NCI-H1417 treated with DMSO at 0.1 percent for 48 hours (cell line): ENCODE data around the gene PNO1.
"Not testable (repeated sequence)": the region's sequence is repeated elsewhere in the genome, so short reads cannot be mapped to it uniquely, and the experiment has no call there.

Source experiments
- DNase-seq: peaks from one replicate; lab custom pipeline; 2025; lab: John Stamatoyannopoulos, UW

The PNO1 gene

GRCh38 chr2:68157002-68157401 is 686 bp upstream of the PNO1 start:
- no peak for DNase-seq

- no peak for DNase-seq
These were observed 403 bp downstream of the PNO1 start for GRCh38 chr2:68158134-68158447.

- DNase-seq: no peak
These were observed 6.0 kb downstream of the PNO1 start for GRCh38 chr2:68163641-68164040.

DNA sequence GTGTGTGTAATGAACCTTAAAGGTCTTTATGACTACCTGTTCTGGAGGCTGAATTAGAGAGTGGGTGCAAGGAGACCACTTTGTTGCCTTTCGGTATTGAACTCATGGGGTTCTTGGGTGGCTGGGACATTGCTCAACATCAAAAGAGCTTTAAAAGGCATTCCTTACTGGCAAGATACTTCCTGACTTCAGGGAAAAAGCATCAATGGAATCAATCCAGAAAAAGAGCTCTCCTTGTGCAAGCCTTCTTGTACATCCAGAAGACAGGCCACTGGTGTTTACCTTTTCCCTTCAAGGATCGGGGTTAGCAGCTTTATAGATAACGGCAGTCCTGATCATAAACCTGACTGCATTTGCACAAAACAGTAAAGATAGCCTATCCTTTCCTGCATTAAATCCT is 9.5 kb downstream of the PNO1 start:
- no peak for DNase-seq

GRCh38 chr2:68169308-68169707 is 11.6 kb downstream of the PNO1 start:
- DNase-seq: no peak

- DNase-seq: no peak
These were observed 13.5 kb downstream of the PNO1 start for GRCh38 chr2:68171146-68171545.

- no peak for DNase-seq
These were observed 14.0 kb downstream of the PNO1 start for GRCh38 chr2:68171684-68172083.

GRCh38 chr2:68172521-68172920 is 14.8 kb downstream of the PNO1 start:
- DNase-seq: no peak

DNA sequence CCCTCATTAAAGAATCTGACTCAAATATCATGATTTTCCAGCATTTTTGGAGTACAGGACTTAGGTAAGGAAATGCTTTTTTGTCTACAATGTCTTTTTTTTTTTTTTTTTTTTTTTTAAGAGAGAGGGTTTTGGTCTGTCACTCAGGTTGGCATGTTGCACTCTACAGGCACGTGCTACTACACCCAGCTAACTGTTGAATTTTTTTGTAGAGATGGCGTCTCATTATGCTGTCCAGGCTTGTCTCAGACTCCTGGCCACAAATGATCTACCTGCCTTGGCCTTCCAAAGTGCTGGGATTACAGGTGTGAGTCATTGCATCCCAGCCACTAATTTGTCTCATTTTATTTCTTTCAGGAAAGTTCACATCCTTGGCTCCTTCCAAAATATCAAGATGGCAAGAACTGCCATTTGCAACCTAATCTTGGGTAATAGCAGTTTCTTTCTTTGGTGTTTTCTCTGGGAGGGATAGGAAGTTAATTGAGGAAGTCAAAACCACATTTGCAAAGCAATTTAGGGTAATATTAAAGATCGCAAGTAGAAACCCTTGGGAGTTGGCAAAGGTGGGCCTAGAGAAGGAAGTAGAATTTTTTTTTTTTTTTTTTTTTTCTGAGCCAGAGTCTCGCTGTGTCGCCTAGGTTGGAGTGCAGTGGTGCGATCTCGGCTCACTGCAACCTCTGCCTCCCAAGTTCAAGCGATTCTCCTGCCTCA is 15.5 kb downstream of the PNO1 start:
- DNase-seq: no peak

GRCh38 chr2:68175210-68175609 is 17.5 kb downstream of the PNO1 start:
- DNase-seq: not testable (repeated sequence)

DNA sequence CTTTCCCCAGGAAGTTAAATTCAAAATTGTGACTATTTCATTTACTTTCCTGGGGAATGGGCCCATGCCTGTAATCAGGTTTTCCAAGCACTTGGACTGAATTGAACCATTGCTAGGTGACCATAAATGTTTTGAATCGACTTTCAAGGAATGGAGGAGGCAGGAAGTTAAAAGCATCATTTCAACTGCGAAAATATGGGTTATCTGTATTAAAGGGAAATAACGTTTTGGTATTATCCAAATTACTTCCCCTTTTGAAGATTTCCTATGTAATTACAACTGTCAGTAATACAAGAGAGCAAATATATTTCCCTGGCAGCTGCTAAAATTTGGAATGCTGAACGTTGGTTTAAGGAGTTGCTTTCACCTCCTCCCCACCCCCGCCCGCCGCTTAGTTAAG is 19.0 kb downstream of the PNO1 start:
- no peak for DNase-seq

DNA sequence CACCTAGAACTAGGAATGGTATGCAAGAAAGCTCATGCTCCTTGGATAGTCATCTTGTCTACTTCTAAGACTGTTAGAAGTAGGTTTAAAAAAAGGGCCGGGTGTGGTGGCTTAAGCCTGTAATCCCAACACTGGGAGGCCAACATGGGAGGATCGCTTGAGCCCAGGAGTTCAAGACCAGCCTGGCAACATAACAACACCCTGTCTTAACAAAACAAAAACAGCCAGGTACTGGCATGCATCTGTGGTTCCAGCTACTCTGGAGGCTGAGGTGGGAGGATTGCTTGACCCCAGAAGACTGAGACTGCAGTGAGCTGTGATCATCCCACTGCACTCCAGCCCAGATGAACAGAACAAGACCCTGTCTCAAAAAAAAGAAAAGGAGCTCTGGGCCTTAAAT is 19.9 kb downstream of the PNO1 start:
- no peak for DNase-seq

DNA sequence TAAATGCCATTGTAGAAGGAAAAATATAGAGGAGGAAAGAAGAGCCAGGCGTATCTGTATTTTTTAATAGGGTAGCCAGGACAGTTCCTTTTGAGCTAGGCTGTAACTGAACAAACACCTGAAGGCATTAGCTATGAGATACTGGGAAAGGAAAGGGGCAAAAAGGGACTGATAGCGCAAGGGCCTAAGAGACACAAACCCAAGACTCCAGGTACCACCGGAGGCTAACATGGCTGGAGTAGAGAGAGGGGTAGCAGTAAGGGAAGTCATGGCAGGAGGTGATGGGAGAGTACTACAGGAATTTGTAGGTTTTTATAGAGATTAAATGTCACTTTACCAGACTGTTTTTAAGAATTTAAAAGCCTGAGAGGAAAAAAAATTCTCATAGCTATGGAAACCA is 20.7 kb downstream of the PNO1 start:
- no peak for DNase-seq

- DNase-seq: no peak
These were observed 21.4 kb downstream of the PNO1 start for GRCh38 chr2:68178954-68179627.

- DNase-seq: no peak
These were observed 25.2 kb downstream of the PNO1 start for GRCh38 chr2:68182902-68183301.

DNA sequence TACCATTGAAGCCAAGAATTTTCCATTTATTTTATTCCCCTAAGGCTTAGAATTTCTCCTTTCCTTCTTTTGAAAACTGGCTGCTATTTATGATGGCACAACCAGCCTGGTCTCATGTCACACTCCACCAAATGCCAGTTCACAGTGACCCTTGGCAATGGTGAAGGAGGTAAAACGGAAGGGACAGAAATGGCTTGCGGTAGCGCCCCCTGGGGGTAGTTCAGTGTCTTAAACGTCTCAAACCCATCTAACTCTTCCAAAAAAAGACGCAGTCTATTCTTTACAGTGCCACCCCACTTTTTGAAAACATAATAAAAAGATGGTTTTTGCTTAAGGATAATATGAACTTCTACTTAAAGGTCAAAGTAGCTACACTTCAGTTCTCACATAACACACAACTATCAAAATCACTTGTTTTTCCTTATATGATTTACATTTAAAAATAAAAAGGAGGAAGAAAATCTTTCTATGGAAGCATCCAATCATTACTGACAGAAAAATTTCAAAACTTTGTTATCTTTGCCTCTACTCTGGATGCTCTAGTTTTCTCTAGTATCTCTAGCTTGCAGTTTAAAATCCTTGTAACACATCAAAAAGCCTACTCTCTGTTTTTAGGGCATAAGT is 28.0 kb downstream of the PNO1 start:
- no peak for DNase-seq

DNA sequence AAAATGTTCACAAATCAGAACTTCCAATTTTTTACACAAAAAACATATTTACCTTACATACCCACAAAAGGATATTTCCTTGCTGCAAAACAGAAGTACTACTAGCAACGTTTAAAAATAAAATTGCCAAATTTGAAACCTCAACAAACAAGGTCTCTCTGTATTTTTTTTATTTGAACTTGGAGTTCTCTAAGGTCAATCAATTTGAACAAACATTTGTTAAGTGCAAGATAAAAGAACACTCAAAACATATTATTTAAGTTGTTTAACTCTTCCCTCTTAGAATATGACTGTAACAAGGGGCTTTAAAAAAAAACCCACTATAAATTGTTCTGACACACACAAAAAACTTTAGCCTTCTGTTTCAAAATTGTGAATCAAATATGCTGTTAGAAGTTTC is 29.6 kb downstream of the PNO1 start:
- DNase-seq: no peak

DNA sequence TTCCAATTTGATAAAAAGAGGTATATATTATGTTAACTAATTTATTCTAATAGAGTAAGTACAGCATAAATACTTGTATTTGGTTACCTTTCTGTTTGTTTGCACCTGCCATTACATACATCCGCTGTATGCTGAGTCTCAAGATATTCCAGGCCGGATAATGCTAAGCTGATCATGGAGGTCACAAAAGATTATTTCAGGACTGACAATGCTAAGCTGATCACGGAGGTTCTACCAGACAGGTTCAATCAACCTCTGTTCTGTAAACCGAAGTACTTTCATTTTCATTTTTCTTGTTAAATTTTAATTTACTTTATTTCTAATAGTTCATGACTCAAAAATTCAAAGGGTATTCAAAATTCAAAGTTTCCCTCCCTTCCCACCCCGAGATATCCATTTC is 31.1 kb downstream of the PNO1 start:
- no peak for DNase-seq

DNA sequence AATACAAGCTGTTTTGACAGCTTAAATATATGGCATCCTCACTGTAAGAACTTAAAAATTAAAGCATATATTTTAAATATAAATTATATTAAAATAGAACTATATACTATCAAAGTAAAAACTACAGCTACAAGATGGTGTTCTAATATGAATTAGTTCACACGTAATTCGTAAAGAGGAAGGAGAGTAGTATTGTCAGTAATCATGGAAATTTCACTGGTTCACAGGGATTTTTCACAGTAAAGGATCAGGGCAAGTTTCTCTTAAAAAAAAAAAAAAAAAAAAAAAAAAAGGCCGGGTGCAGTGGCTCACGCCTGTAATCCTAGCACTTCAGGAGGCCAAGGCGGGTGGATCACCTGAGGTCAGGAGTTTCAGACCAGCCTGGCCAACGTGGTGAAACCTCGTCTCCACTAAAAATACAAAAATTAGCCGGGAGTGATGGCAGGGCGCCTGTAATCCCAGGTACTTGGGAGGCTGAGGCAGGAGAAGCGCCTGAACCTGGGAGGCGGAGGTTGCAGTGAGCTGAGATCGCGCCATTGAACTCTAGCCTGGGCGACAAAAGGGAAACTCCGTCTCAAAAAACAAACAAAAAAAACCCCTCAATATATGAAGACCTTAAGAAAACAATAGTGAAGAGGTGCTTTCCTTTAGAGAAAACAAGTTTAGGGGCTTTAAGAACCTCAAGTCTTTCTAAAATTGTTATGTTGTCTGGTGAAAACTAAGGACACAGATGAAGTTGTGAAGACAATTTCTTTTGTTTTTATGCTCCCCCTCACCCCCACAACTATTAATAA is 32.5 kb downstream of the PNO1 start:
- DNase-seq: no peak

DNA sequence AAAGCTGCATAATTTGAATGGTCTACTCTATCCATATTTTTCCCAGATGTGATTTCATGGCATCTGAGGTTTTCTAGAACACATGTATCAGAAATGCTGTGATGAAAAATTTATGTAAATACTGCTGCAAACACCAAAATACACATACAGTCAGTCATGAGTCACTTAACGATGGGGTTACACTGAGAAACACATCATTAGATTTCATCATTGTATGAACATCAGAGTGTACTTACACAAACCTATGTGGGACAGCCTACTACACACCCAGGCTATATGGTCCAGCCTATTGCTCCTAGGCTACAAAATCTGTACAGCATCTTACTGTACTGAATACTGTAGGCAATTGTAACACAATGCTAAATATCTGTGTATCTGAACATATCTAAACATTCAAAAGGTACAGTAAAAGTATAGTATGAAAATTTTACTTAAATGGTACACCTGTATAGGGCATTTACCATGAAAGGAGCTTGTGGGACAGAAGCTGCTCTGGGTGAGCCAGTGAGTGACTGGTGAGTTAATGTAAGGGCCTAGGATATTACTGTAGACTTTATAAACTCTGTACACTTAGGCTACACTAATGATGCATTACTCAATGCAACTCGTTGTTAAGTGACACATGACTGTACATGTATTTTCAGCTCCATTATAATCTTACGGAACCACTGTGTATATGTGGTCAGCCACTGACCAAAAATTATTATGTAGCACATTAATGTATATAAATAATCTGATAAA is 33.5 kb downstream of the PNO1 start:
- no peak for DNase-seq

DNA sequence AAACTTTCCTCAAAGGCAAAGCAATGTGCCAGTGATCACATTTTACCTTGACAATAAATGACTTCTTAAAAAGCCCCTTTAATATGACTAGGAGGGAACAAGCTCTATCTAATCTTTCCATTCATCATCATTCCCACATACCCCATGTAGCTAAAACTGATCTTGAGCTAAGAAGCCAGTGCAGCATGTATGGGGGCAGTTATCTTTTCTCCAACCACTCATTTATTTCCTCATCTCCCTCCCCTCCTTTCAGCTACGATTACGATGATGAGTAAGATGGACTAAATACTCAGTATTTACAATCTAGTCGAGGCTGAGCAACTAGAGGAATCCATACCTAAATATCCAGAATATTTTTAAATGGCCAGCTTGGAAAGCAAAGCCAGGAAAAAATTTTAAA is 35.5 kb downstream of the PNO1 start:
- DNase-seq: no peak

DNA sequence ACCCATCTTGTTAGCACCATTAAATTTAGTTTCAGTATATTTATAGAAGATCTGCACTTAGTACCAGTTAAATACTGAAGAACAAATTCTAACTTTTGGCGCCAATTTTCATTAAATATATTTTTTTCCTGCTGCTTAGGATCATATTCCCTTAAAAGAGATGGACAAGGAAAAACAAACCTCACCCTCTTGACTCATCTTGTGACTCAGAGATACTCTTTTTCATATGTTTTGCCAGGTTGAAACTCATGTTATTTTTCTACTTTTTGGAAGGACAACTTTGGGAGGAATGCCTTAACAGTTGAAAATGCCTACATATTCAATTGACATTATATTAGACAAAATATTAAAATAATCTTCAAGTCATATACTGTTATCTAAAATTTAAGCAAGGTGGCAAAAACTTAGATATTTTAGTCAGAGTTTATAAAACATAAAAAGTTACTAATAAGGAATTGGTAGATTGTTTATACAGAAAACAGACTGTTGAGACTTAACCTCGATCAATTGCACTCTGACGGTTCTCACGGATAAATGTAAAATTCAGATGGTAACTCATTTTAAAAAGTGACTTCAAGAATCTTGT is 36.2 kb downstream of the PNO1 start:
- DNase-seq: no peak
